A549 treated with CORT108297 at 1 μM for 4 hours (cell line): ENCODE measurements around the gene KRTAP10-3. TPM values are rescaled to one million over a fixed set of nuclear protein-coding genes. Genes with fewer than 3 reads are reported as not detected.

Source experiments
- total RNA-seq: library from RNA; stranded (reverse); fragments of 200-300 nt; extraction: Qiagen RNA extraction; gene quantifications from 5 replicates; pipeline ENCODE4 v1.2.3, GENCODE V29; 2022

The KRTAP10-3 gene, protein sequence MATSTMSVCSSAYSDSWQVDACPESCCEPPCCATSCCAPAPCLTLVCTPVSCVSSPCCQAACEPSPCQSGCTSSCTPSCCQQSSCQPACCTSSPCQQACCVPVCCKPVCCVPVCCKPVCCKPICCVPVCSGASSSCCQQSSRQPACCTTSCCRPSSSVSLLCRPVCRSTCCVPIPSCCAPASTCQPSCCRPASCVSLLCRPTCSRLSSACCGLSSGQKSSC
- total RNA-seq = not detected in 5 replicates

DNA sequence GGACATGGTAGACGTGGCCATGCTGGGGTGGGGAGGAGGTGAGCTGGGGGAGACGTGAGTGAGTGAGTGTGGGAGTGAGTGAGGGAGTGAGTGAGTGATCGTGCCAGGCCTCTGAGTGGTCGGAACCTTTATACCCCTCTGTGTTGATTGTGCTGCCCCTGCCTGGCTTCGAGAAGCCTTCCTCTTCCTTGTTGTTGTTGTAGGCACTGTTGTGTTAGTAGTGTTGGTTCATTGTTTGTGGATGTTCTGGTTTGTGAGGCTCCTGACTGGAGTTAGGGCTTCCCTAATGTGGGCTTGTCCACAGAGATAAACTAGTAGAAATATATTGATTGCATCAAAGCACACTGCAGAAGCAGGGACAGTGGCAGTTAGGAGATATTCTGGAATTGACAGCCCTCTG lies at the start of gene KRTAP10-3:
TSS of gene KRTAP10-3 (minus strand) at position 101 of the 400 bp plus-strand sequence. CDS start at position 21, 80 bp downstream.

DNA sequence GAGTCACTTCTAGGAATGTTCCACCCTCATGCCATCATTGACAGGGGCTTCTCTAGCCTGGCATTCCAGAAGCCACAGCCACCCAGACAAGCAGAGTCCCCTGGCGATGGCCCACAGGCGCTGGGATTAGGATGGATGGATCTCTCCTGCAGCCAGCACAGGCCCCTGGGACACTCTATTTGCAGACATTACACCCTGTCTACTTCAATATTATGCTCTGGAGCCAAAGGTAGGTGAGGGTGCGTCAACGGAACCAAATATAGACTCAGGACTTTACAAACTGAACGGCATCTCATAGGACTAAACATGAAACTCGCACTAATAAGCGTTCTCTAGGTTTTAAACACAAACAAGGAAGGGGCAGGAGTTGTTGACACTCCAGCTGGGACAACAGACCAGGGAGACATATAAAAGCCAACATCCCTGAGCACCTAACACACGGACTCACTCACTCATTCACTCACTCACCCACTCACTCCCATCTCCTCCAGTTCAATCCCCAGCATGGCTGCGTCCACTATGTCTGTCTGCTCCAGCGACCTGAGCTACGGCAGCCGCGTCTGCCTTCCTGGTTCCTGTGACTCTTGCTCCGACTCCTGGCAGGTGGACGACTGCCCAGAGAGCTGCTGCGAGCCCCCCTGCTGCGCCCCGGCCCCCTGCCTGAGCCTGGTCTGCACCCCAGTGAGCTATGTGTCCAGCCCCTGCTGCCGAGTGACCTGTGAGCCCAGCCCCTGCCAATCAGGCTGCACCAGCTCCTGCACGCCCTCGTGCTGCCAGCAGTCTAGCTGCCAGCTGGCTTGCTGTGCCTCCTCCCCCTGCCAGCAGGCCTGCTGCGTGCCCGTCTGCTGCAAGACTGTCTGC lies 41.8 kb upstream of the KRTAP10-3 start, which contains the start of gene KRTAP10-7:
TSS of gene KRTAP10-7 (plus strand) at position 480 of the 861 bp plus-strand sequence. CDS start at position 505, 25 bp downstream.

DNA sequence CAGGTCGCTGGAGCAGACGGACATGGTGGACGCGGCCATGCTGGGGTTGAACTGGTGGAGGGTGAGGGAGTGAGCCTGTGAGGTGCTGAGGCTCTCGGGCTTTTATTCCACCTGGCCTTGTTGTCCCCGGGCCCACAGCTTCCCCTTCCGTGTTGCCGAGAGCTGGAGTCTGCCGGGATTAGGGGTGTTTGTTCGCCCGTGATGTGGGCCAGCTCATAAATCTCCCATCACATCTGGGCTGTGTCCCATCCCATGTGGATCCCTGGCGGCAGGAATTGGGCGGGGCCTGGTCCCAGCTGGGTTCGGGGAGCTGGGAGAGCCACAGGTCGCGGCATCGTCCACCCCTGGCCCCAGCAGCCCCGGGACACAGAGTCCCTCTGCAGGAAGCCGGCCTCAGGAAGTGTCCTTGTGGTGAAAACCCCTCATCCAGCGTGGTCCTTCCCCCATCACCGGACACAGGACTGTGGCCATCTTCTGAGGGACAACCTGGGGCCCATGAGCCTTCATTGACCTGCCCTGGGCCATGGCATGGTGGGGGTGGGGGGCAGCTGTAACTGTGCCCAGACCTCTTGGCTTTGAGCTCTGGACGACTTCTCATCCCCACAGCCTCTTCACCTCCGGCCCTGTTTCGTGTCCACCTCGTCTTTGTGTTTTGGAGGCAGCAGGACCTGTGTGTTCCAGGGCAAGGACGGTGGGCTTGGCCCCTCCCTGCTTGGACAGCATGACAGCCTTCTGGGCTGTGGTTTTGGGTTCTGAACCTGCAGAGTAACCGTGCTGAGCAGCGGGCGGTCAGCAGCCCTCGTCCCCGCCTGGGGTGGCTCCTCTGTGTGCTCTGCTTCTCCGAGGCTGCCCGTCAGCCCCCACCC lies 34.1 kb upstream of the KRTAP10-3 start, which contains the start of gene KRTAP10-6:
TSS of gene KRTAP10-6 (minus strand) at position 60 of the 866 bp plus-strand sequence. CDS start at position 39, 21 bp downstream.

DNA sequence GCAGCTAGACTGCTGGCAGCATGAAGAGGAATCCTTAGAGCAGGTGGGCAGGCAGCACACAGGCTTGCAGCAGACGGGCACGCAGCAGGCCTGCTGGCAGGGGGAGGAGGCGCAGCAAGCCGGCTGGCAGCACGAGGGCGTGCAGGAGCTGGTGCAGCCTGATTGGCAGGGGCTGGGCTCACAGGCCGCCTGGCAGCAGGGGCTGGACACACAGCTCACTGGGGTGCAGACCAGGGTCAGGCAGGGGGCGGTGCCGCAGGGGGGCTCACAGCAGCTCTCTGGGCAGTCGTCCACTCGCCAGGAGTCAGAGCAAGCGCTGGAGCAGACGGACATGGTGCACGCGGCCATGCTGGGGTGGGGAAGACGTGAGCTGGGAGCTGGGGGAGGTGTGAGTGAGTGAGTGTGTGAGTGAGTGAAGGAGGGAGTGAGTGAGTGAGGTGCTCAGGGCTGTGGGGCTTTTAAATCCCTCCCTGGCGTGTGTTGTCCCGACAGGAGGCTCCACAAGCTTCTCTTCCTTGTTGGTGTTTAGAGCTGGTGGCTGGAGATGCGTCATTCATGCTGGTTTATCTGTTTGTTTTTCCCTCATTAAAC lies 21.7 kb upstream of the KRTAP10-3 start, which contains the start of gene KRTAP10-5:
TSS of gene KRTAP10-5 (minus strand) at position 374 of the 591 bp plus-strand sequence. CDS start at position 348, 26 bp downstream.

DNA sequence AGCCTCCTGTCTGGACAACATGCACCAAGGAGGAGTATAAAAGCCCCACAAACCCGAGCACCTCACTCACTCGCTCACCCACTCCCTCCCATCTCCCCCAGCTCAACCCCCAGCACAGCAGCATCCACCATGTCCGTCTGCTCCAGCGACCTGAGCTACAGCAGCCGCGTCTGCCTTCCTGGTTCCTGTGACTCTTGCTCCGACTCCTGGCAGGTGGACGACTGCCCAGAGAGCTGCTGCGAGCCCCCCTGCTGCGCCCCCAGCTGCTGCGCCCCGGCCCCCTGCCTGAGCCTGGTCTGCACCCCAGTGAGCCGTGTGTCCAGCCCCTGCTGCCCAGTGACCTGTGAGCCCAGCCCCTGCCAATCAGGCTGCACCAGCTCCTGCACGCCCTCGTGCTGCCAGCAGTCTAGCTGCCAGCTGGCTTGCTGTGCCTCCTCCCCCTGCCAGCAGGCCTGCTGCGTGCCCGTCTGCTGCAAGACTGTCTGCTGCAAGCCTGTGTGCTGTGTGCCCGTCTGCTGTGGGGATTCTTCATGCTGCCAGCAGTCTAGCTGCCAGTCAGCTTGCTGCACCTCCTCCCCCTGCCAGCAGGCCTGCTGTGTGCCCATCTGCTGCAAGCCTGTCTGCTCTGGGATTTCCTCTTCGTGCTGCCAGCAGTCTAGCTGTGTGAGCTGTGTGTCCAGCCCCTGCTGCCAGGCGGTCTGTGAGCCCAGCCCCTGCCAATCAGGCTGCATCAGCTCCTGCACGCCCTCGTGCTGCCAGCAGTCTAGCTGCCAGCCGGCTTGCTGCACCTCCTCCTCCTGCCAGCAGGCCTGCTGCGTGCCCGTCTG lies 15.2 kb upstream of the KRTAP10-3 start, which contains the start of gene KRTAP10-4:
TSS of gene KRTAP10-4 (plus strand) at position 100 of the 827 bp plus-strand sequence. CDS start at position 130, 30 bp downstream.

DNA sequence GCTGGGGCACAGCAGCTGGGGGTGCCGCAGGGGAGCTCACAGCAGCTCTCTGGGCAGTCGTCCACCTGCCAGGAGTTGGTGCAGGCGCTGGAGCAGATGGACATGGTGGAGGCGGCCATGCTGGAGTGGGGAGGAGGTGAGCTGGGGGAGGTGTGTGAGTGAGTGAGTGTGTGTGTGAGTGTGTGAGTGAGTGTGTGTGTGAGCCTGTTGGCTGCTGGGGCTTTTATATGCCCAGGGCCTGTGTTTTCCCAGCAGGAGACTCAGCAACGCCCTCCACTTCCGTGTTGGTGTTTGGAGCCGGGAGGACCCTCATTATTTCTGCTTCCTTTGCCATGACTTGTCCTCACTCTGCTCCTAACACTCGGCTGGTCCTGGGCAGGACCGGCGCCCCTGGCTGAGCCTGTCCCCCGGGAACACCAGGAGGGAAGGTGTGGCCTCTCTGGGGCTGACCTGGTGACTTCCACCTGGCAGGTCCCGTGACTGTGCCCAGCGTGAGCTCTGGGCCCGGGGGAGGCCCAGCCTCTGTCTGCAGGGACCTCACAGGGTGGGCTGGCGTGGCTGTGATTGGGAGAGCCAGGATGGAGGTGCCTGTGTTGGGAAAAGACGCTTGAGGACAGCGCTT lies 7.1 kb downstream of the KRTAP10-3 start, which contains the start of gene KRTAP10-2:
TSS of gene KRTAP10-2 (minus strand) at position 166 of the 622 bp plus-strand sequence. CDS start at position 119, 47 bp downstream.

DNA sequence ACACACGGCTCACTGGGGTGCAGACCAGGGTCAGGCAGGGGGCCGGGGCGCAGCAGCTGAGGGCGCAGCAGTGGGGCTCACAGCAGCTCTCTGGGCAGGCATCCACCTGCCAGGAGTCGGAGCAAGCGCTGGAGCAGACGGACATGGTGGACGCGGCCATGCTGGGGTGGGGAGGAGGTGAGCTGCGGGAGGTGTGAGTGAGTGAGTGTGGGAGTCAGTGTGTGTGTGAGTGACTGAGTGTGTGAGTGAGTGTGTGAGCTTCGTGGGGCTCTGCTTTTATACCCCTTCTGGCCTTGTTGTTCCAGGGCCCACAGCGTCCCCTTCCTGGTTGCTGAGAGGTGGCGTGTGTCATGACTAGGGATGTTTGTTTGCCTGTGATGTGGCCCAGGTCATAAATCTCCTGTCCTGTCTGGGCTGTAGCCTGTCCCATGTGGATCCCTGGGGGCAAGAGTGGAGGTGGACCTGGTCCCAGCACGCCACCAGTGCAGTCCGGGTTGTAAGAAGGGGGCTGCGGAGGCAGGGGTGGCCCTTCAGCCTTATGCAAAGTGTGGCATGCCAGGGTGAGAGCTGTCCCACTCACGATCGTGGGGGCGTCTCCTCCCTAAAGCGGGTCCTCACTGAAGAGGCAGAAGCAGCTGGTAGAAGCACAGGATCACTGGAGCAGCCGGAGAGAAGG lies 18.5 kb downstream of the KRTAP10-3 start, which contains the start of gene KRTAP10-1:
TSS of gene KRTAP10-1 (minus strand) at position 205 of the 676 bp plus-strand sequence. CDS start at position 160, 45 bp downstream.

Other genes starting within 250 kb of the KRTAP10-3 start
- gene CFAP410, start 219.4 kb downstream of the KRTAP10-3 start, total RNA-seq = 5.7 to 10.5 TPM (median 8.3 TPM) in 5 replicates
- 7.0 to 11.9 TPM (median 9.0 TPM) in 5 replicates for gene TRPM2, start 205.2 kb downstream of the KRTAP10-3 start, total RNA-seq
- gene LRRC3, start 103.3 kb downstream of the KRTAP10-3 start, total RNA-seq = 1.3 to 2.3 TPM (median 2.1 TPM) in 5 replicates
- gene KRTAP10-1, start 18.6 kb downstream of the KRTAP10-3 start, total RNA-seq = not detected in 5 replicates
- not detected in 5 replicates for gene KRTAP10-2, start 7.3 kb downstream of the KRTAP10-3 start, total RNA-seq
- gene KRTAP10-4, start 14.9 kb upstream of the KRTAP10-3 start, total RNA-seq = not detected in 5 replicates
- gene KRTAP10-5, start 21.8 kb upstream of the KRTAP10-3 start, total RNA-seq = not detected in 5 replicates
- not detected in 5 replicates for gene KRTAP10-6, start 33.7 kb upstream of the KRTAP10-3 start, total RNA-seq
- not detected in 5 replicates for gene KRTAP10-7, start 41.8 kb upstream of the KRTAP10-3 start, total RNA-seq
- gene KRTAP10-8, start 53.3 kb upstream of the KRTAP10-3 start, total RNA-seq = not detected in 5 replicates
- not detected in 5 replicates for gene KRTAP10-9, start 68.3 kb upstream of the KRTAP10-3 start, total RNA-seq
- not detected in 5 replicates for gene KRTAP10-10, start 78.6 kb upstream of the KRTAP10-3 start, total RNA-seq
- not detected in 5 replicates for gene KRTAP10-11, start 87.6 kb upstream of the KRTAP10-3 start, total RNA-seq
- gene KRTAP12-4, start 95.9 kb upstream of the KRTAP10-3 start, total RNA-seq = not detected in 5 replicates
- gene KRTAP12-3, start 99.1 kb upstream of the KRTAP10-3 start, total RNA-seq = not detected in 5 replicates
- gene KRTAP12-2, start 108.1 kb upstream of the KRTAP10-3 start, total RNA-seq = not detected in 5 replicates
- not detected in 5 replicates for gene KRTAP12-1, start 123.4 kb upstream of the KRTAP10-3 start, total RNA-seq
- not detected in 5 replicates for gene KRTAP10-12, start 138.4 kb upstream of the KRTAP10-3 start, total RNA-seq
- not detected in 5 replicates for gene TSPEAR, start 152.8 kb upstream of the KRTAP10-3 start, total RNA-seq
- gene UBE2G2, start 243.0 kb upstream of the KRTAP10-3 start, total RNA-seq = 28.2 to 37.2 TPM (median 34.3 TPM) in 5 replicates